HepG2 (cell line): ENCODE results near the gene HAS3. TPM values are rescaled to one million over a fixed set of nuclear protein-coding genes. Genes with fewer than 3 reads are reported as not detected.

ENCODE experiments used
- CBFB ChIP-seq: sonication (generic); formaldehyde crosslinking; IDR thresholded peaks from 2 replicates; pipeline ENCODE4 v1.4.0; 2020; ENCODE audit warnings: missing genetic modification reagents
- PTBP1 ChIP-seq: fragments of 200-400 bp; formaldehyde crosslinking; IDR thresholded peaks from 2 replicates; pipeline ENCODE4 v1.6.1; 2018; ENCODE audit warnings: low read length, low read depth; ENCODE audit not compliant: poor library complexity, severe bottlenecking
- ZBTB7B ChIP-seq: sonication (generic); formaldehyde crosslinking; IDR thresholded peaks from 2 replicates; pipeline ENCODE4 v1.4.0; 2020; ENCODE audit warnings: missing genetic modification reagents
- ZNF224 ChIP-seq: sonication (generic); formaldehyde crosslinking; IDR thresholded peaks from 2 replicates; pipeline ENCODE4 v1.5.0; 2020; ENCODE audit warnings: mild to moderate bottlenecking, missing genetic modification reagents
- ZNF263 ChIP-seq: sonication (generic); formaldehyde crosslinking; IDR thresholded peaks from 2 replicates; pipeline ENCODE4 v1.4.0; 2020; ENCODE audit warnings: missing genetic modification reagents
- ZNF552 ChIP-seq: sonication (generic); formaldehyde crosslinking; IDR thresholded peaks from 2 replicates; pipeline ENCODE4 v1.9.0; 2022; ENCODE audit warnings: missing genetic modification reagents, mild to moderate bottlenecking, borderline replicate concordance
- ZNF605 ChIP-seq: sonication (generic); formaldehyde crosslinking; IDR thresholded peaks from 2 replicates; pipeline ENCODE4 v1.8.0; 2022; ENCODE audit warnings: mild to moderate bottlenecking, missing genetic modification reagents
- ZNF670 ChIP-seq: sonication (generic); formaldehyde crosslinking; IDR thresholded peaks from 2 replicates; pipeline ENCODE4 v1.8.0; 2022; ENCODE audit warnings: mild to moderate bottlenecking, missing genetic modification reagents, borderline replicate concordance
- ZNF773 ChIP-seq: sonication (generic); formaldehyde crosslinking; IDR thresholded peaks from 2 replicates; pipeline ENCODE4 v1.4.0; 2020; ENCODE audit warnings: missing genetic modification reagents, borderline replicate concordance
- polyA plus RNA-seq, 8 experiments: library from polyadenylated mRNA; depleted of rRNA in 3 of 8; stranded (reverse) in 7 of 8; unstranded in 1 of 8; fragments of >200 nt; fragmentation: Illumina TruSeq in 4 of 8; extraction: Trizol in 4 of 8; gene quantifications; 2 replicates each; pipeline versions ENCODE4 v1.2.1 to v1.2.3, GENCODE V29; 2011 to 2016; ENCODE audit warnings: low read depth in 4 of 8, missing spikeins in 1 of 8, mixed read lengths in 1 of 8; ENCODE audit not compliant: insufficient read depth in 1 of 8
- total RNA-seq, 5 experiments: library from RNA; depleted of rRNA; stranded (reverse); fragments of >200 nt; fragmentation: Illumina TruSeq; extraction: Trizol; gene quantifications; 2 replicates each; pipeline ENCODE4 v1.2.3, GENCODE V29; 2016; ENCODE audit warnings: low read depth in 1 of 5
- TF ChIP-seq, protein P1 (sequence below): sonication (generic); formaldehyde crosslinking; IDR thresholded peaks from 2 replicates; pipeline ENCODE4 v1.4.0; 2020; ENCODE audit warnings: missing genetic modification reagents, borderline replicate concordance
- TF ChIP-seq, protein P2 (sequence below): sonication (generic); formaldehyde crosslinking; IDR thresholded peaks from 2 replicates; pipeline ENCODE4 v1.5.1; 2020; ENCODE audit warnings: mild to moderate bottlenecking, missing genetic modification reagents, moderate library complexity

The HAS3 gene
- total and polyA plus RNA-seq, 2 of the 13 experiments (the other 11 are each of a cell fraction or from before 2014, with no cell fraction given) = 0.04 to 0.30 TPM

- TF ChIP-seq, protein P1, sequence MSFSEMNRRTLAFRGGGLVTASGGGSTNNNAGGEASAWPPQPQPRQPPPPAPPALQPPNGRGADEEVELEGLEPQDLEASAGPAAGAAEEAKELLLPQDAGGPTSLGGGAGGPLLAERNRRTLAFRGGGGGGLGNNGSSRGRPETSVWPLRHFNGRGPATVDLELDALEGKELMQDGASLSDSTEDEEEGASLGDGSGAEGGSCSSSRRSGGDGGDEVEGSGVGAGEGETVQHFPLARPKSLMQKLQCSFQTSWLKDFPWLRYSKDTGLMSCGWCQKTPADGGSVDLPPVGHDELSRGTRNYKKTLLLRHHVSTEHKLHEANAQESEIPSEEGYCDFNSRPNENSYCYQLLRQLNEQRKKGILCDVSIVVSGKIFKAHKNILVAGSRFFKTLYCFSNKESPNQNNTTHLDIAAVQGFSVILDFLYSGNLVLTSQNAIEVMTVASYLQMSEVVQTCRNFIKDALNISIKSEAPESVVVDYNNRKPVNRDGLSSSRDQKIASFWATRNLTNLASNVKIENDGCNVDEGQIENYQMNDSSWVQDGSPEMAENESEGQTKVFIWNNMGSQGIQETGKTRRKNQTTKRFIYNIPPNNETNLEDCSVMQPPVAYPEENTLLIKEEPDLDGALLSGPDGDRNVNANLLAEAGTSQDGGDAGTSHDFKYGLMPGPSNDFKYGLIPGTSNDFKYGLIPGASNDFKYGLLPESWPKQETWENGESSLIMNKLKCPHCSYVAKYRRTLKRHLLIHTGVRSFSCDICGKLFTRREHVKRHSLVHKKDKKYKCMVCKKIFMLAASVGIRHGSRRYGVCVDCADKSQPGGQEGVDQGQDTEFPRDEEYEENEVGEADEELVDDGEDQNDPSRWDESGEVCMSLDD (CRISPR knock-in tag) = no peak
- TF ChIP-seq ZNF670 = no peak
- TF ChIP-seq, protein P2, sequence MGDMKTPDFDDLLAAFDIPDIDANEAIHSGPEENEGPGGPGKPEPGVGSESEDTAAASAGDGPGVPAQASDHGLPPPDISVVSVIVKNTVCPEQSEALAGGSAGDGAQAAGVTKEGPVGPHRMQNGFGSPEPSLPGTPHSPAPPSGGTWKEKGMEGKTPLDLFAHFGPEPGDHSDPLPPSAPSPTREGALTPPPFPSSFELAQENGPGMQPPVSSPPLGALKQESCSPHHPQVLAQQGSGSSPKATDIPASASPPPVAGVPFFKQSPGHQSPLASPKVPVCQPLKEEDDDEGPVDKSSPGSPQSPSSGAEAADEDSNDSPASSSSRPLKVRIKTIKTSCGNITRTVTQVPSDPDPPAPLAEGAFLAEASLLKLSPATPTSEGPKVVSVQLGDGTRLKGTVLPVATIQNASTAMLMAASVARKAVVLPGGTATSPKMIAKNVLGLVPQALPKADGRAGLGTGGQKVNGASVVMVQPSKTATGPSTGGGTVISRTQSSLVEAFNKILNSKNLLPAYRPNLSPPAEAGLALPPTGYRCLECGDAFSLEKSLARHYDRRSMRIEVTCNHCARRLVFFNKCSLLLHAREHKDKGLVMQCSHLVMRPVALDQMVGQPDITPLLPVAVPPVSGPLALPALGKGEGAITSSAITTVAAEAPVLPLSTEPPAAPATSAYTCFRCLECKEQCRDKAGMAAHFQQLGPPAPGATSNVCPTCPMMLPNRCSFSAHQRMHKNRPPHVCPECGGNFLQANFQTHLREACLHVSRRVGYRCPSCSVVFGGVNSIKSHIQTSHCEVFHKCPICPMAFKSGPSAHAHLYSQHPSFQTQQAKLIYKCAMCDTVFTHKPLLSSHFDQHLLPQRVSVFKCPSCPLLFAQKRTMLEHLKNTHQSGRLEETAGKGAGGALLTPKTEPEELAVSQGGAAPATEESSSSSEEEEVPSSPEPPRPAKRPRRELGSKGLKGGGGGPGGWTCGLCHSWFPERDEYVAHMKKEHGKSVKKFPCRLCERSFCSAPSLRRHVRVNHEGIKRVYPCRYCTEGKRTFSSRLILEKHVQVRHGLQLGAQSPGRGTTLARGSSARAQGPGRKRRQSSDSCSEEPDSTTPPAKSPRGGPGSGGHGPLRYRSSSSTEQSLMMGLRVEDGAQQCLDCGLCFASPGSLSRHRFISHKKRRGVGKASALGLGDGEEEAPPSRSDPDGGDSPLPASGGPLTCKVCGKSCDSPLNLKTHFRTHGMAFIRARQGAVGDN = peak; percentile 32; the same call in 1 of the 2 replicates
- TF ChIP-seq CBFB = no peak
- TF ChIP-seq ZNF552 = no peak
- no peak for TF ChIP-seq ZNF773 (CRISPR knock-in tag)
- no peak for TF ChIP-seq ZNF224 (CRISPR knock-in tag)
- no peak for TF ChIP-seq PTBP1
- peak; percentile 53; the same call in 1 of the 2 replicates for TF ChIP-seq ZNF605 (CRISPR knock-in tag)
- peak; percentile 61 for TF ChIP-seq ZNF263 (CRISPR knock-in tag)
- 0 out of 2 replicates have a peak, but pooled peaks have one; percentile 20 for TF ChIP-seq ZBTB7B (CRISPR knock-in tag)
- TF ChIP-seq, all 625 proteins: peak for 7
Observed at GRCh38 chr16:69100071-69100691, 5.3 kb upstream of the HAS3 start (continued).
